NB4 (cell line): Measurements from ENCODE around the gene CORO1C.
A peak's percentile ranks its signal among the peaks of the same experiment; 100 is the strongest.

ENCODE experiments used
- MYC ChIP-seq: IDR thresholded peaks from 2 replicates; pipeline ENCODE4 v1.6.1; 2011; ENCODE audit warnings: low read depth, low read length
- POLR2A ChIP-seq: IDR thresholded peaks from 2 replicates; pipeline ENCODE4 v1.6.1; 2011; ENCODE audit warnings: mild to moderate bottlenecking; ENCODE audit not compliant: insufficient read length; ENCODE audit errors: extremely low read depth
- TF ChIP-seq, protein P1 (sequence below): IDR thresholded peaks from one replicate; pipeline ENCODE4 v1.5.1; 2012; ENCODE audit warnings: low read depth, low read length
- TF ChIP-seq, protein P2 (sequence below): IDR thresholded peaks from 2 replicates; pipeline ENCODE4 v1.6.1; 2011; ENCODE audit warnings: low read depth, low read length

DNA sequence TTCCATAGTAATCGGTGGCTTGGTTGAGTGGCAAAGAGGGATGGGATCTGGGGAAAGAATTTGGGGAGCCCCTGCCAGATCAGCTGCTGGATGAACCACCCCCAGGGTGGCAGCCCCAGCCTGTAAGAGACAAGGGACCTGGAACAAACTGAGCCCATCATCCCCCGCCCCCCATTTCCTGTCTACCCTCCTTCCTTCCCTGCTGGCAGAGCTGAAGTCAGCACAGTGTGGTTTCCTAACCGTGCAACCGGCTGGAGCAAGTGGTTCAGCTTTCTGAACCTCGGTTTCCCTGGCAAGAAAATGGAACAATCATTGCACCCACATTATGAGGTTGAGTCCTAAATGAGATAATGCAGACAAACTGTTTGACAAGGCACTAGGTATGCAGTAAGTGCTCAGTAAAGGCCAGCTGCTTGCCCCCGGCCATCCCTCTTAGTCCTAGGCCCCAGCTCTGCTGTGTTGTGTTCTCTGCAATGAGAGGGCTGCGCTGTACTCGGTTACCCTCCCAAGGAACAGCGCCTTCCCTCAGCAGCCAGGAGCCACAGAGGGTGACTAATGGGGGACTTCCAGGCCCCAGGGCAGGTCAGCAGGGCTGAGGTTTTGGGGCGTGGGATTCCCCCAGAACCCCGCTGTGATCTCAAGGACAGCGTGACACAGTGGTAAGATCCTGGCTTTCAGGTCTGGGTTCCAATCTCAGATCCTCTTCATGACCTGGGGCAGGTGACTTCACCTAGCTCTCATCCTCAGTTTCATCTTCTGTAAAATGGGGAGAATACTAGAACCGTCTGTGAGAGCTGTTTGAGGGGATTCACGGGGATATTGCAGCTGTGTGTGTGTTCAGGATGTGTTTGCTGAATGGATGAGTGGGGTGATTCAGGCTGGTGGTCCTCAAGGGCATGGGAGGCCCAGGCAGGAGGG, 114.1 kb downstream of the CORO1C start:
- TF ChIP-seq, protein P1, sequence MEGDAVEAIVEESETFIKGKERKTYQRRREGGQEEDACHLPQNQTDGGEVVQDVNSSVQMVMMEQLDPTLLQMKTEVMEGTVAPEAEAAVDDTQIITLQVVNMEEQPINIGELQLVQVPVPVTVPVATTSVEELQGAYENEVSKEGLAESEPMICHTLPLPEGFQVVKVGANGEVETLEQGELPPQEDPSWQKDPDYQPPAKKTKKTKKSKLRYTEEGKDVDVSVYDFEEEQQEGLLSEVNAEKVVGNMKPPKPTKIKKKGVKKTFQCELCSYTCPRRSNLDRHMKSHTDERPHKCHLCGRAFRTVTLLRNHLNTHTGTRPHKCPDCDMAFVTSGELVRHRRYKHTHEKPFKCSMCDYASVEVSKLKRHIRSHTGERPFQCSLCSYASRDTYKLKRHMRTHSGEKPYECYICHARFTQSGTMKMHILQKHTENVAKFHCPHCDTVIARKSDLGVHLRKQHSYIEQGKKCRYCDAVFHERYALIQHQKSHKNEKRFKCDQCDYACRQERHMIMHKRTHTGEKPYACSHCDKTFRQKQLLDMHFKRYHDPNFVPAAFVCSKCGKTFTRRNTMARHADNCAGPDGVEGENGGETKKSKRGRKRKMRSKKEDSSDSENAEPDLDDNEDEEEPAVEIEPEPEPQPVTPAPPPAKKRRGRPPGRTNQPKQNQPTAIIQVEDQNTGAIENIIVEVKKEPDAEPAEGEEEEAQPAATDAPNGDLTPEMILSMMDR: no peak
- no peak for TF ChIP-seq POLR2A
- TF ChIP-seq, protein P2, sequence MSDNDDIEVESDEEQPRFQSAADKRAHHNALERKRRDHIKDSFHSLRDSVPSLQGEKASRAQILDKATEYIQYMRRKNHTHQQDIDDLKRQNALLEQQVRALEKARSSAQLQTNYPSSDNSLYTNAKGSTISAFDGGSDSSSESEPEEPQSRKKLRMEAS: 0 out of 2 replicates have a peak, but pooled peaks have one; percentile 6
- 0 out of 2 replicates have a peak, but pooled peaks have one; percentile 24 for TF ChIP-seq MYC
